ACC112 (cell line): Measurements from ENCODE around the gene WDR12.
"Not testable (repeated sequence)": the region's sequence is repeated elsewhere in the genome, so short reads cannot be mapped to it uniquely, and the experiment has no call there.

Experiments used
- H2AFZ ChIP-seq: fragments of 200-600 bp; sonication (generic); one replicate; pipeline ENCODE4 v1.6.0; 2017; ENCODE audit warnings: antibody characterized with exemption, low read length; ENCODE audit not compliant: unreplicated experiment
- H3K27ac ChIP-seq: fragments of 200-600 bp; sonication (generic); 2 replicates; pipeline ENCODE4 v1.5.1; 2014; ENCODE audit warnings: low read depth, mild to moderate bottlenecking, antibody characterized with exemption, low read length, moderate library complexity
- H3K27me3 ChIP-seq: fragments of 200-600 bp; sonication (generic); 2 replicates; pipeline ENCODE4 v1.6.1; 2014; ENCODE audit warnings: mild to moderate bottlenecking, antibody characterized with exemption, low read length, moderate library complexity, mixed read lengths; ENCODE audit not compliant: insufficient read depth
- H3K36me3 ChIP-seq: fragments of 200-600 bp; sonication (generic); 2 replicates; pipeline ENCODE4 v1.6.1; 2016; ENCODE audit warnings: mild to moderate bottlenecking, antibody characterized with exemption, low read length, moderate library complexity, mixed read lengths; ENCODE audit not compliant: insufficient read depth
- H3K4me1 ChIP-seq: fragments of 200-600 bp; sonication (generic); one replicate; pipeline ENCODE4 v1.6.1; 2016; ENCODE audit warnings: low read length, mixed read lengths; ENCODE audit not compliant: insufficient read depth, unreplicated experiment, control insufficient read depth
- H3K4me3 ChIP-seq: fragments of 200-600 bp; sonication (generic); 2 replicates; pipeline ENCODE4 v1.5.1; 2014; ENCODE audit warnings: mild to moderate bottlenecking, low read depth, low read length
- H3K79me2 ChIP-seq: fragments of 200-600 bp; sonication (generic); one replicate; pipeline ENCODE4 v1.6.0; 2016; ENCODE audit warnings: low read length; ENCODE audit not compliant: control insufficient read depth, unreplicated experiment, insufficient read depth

WDR12 gene

DNA sequence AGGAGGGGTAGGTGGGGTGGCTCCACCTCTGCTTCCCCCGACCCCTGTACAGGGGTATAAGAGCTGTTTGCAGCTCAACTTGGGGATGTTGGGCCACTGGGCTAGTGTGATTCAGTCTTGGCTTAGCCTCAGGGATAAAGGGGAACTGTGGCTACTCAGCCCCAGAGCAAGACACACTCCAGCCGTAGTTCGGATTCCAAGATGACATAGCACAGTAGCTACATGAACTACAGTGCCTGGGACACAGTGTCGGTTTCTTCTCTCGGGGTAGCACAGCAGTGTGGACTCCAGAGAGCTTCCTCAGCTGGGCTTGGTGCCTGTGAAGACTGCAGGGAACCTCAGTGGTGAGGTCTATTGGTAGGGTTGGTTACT, 21.7 kb upstream of the WDR12 start:
- H3K27me3 ChIP-seq, result no peaks in the 10 kb centered on the region
- no peak overlapping the region for H3K4me3 ChIP-seq
- H3K36me3 ChIP-seq, result no peaks in the 10 kb centered on the region
- H3K4me1 ChIP-seq, result peaks cover 11% of the 10 kb centered on the region
- 0 out of 2 replicates have a peak overlapping the region, but pooled peaks have one; percentile 1 for H3K27ac ChIP-seq
- no peak overlapping the region for H2AFZ ChIP-seq
- no peaks in the 10 kb centered on the region for H3K79me2 ChIP-seq

DNA sequence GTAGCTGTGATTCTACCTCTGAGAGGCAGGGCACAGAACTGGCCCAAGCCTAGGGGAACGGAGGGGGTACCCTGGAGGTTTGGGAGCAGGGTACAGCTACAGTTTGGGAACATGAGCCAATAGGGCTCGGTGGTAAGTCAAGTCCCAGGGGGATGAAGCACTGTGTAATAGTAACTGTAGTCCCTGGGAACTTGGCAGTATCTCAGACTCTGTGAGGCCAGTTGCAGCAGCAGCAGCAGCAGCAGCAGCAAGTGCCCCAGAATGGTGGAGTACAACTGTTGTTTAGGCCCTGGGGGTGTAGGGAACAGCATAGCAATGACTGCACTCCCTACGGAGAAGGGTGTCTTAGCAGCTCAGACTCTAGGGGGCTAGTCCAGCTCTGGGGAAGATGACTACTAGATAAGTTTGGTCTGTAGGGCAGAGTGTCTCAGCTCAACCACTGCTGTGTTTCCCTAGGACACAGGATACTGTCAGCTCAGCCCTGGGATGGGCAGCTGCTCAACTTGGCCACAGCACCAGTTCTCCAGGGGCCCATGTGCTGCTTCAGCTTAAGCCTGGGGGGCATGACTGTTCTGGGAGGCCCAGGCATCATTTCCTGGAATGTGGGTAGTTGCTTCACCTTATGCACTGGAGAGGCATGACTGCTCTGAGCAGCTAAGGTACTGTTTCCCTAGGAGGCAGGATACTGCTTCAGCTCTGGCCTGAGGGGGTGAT, 21.1 kb upstream of the WDR12 start:
- Histone ChIP-seq H3K27me3 (no peaks in the 10 kb centered on the region), H3K27ac (no peak overlapping the region; the same call in 1 of the 2 replicates), H3K4me1 (peaks cover 11% of the 10 kb centered on the region)

DNA sequence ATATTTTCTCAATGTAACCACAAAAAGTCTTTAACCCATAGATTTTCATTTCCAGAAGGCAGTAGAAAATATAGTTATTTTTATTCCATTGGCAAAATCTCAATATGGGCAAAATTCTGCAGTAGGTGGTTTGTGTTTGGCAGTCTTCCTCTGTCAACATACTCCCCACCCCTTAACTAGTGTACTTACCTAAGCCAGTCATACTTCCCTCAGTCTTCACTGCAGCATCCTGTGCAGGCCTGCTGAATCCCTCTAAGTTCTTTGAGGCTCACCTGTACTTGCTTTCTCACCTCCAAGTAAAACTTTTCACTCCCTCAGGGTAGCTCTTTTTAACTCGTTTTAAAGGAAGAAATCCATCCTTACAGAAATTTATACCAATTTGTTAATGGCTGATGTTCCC, 7.4 kb upstream of the WDR12 start:
- Histone ChIP-seq H2AFZ (no peak overlapping the region), H3K27ac (no peak overlapping the region), H3K4me3 (no peak overlapping the region)

More for the DNA sequence above, 21.1 kb upstream of the WDR12 start:
- Histone ChIP-seq H3K36me3 (no peaks in the 10 kb centered on the region), H2AFZ (no peak overlapping the region), H3K79me2 (no peaks in the 10 kb centered on the region), H3K4me3 (no peak overlapping the region)

DNA sequence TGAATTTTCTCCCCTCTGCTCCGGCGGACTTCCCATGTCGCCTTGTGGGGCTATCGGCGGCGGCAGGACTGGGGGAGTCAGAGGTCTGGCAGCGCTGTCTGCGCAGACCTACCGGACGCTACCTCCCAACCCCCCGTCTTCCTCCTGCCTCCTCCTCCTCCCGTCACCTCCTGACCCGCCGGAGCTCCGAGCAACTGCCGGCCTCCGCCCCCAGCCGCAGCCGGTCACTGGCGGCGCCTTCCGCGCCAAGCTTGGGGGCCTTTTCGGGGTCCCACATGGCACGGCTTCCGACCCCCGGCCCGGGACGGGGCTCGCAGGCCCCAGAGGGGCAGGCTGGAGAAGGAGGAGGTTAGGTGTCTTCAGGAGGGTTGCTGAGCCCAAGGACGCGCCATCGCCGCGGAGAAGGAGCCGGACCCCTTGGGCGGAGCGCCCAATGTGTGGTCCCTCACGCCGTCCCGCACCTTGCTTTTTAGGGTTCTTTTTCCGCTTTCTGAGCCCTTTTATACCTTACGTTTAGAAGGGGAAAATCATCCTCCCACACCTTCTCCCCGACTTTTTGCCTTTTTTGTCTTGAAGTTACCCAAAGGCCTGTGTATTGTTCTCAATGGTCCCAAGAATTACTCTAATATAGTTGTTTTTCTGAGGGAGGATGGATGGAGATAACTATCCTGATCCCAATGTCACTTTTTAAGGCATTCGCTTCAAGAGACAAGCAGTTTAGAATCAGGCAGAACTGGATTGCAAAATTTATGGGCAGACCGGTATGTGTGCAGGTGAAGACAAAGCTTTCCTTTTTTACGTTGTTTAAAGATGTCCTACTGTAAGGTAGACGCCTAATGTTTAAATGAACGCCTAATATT, 1.1 kb upstream of the WDR12 start:
- peaks cover 16% of the 10 kb centered on the region for H3K4me1 ChIP-seq
- peak overlapping the region; percentile 32 for H2AFZ ChIP-seq
- H3K79me2 ChIP-seq, result peaks cover 37% of the 10 kb centered on the region
- not testable (repeated sequence) for H3K36me3 ChIP-seq, H3K27me3 ChIP-seq
- H3K27ac ChIP-seq, result peak overlapping the region; percentile 89
- H3K4me3 ChIP-seq, result peak overlapping the region; percentile 90

More for the DNA sequence above, 7.4 kb upstream of the WDR12 start:
- Histone ChIP-seq H3K79me2 (no peaks in the 10 kb centered on the region), H3K4me1 (no peaks in the 10 kb centered on the region), H3K27me3 (no peaks in the 10 kb centered on the region), H3K36me3 (peaks cover 8% of the 10 kb centered on the region; the same call in 1 of the 2 replicates)

DNA sequence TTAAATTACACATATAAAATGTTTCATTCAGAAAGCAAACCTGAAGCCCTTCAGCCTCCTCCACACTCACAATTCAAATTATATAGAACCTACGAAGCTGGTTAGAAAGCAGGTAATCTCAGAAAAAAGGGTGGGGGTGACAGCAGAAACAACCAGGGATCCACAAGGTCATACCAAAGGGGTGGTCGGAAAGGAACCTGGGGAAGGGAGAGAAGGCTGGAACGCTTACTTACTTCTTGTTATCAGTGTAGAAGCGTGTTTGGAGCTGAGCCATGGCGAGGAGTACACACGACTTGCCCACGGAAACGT, 316 bp downstream of the WDR12 start:
- H3K27ac ChIP-seq, result no peak overlapping the region
- H3K79me2 ChIP-seq, result peaks cover 44% of the 10 kb centered on the region
- peaks cover 9% of the 10 kb centered on the region for H3K36me3 ChIP-seq
- no peaks in the 10 kb centered on the region for H3K27me3 ChIP-seq
- H3K4me3 ChIP-seq, result peak overlapping the region; percentile 90
- peak overlapping the region; percentile 94 for H2AFZ ChIP-seq
- peaks cover 16% of the 10 kb centered on the region for H3K4me1 ChIP-seq

DNA sequence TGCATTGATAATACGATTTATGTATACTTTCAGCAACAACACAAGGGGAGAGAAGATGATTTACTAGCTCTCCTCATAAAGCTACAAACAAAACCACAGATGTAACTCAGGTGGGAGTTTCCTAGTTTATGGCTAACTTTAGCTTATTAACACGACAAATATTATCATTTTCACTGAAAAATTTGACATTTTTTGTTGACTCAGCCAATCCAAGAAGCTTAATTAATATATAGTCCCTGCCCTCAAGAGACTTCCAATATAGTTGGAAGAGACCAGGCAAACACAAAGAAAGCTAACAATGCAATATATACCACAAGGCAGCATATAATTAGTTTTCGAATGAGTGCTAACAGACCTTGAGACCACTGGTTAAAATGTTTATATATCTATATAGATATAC, 775 bp downstream of the WDR12 start:
- Histone ChIP-seq H2AFZ (no peak overlapping the region), H3K4me1 (peaks cover 16% of the 10 kb centered on the region), H3K36me3 (peaks cover 13% of the 10 kb centered on the region), H3K27ac (no peak overlapping the region), H3K79me2 (peaks cover 44% of the 10 kb centered on the region), H3K4me3 (peak overlapping the region; percentile 90), H3K27me3 (no peaks in the 10 kb centered on the region)

DNA sequence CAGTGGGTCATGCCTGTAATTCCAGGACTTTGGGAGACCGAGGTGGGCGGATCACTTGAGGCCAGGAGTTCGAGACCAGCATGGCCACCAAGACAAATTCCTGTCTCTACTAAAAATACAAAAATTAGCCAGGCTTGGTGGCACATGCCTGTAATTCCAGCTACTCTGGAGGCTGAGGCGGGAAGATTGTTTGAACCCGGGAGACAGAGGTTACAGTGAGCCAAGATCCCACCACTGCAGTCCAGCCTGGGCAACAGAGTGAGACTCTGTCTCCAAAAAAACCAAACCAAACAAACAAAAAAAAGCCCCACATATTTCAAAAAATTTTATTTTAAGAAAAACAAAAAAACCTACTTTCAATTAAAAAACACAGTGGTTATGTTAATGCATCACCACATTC, 1.2 kb downstream of the WDR12 start:
- Histone ChIP-seq H3K4me1 (peaks cover 16% of the 10 kb centered on the region), H3K36me3 (peaks cover 17% of the 10 kb centered on the region), H3K79me2 (peaks cover 44% of the 10 kb centered on the region), H3K4me3 (peak overlapping the region; percentile 90)
- H3K27me3 ChIP-seq, H3K27ac ChIP-seq, H2AFZ ChIP-seq: not testable (repeated sequence)

DNA sequence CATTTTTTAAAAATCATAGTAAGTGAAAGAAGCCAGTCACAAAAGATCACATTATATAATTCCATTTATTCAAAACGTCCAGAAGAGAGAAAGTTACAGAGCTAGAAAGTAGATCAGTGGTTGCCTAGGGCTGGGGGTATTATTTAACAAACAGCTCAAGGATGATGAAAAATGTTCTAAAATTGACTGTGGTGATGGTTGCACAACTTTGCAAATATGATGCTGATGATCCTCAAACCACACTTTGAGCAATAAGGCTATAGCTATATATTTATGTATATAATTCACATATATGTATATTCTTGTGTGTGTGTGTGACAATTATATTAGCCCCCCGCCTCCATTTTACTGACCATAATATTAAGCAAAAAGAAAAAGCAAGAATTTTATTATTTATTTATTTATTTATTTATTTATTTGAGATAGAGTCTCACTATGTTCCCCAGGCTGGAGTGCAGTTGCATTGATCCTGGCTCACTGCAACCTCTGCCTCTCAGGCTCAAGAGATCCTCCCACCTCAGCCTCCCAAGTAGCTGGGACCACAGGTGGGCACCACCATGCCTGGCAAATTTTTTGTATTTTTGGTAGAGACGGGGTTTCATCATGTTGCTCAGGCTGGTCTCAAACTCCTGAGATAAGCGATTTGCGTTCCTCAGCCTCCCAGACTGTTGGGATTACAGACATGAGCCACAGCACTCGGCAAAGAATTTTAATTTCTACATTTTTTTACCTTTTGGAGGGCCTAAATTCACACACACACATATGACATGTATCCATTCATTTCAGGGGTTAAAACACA, 1.9 kb downstream of the WDR12 start:
- no peak overlapping the region for H2AFZ ChIP-seq
- peaks cover 19% of the 10 kb centered on the region for H3K36me3 ChIP-seq
- no peaks in the 10 kb centered on the region for H3K27me3 ChIP-seq
- no peak overlapping the region for H3K27ac ChIP-seq
- peaks cover 16% of the 10 kb centered on the region for H3K4me1 ChIP-seq
- H3K79me2 ChIP-seq, result peaks cover 47% of the 10 kb centered on the region
- peak overlapping the region; percentile 90 for H3K4me3 ChIP-seq

DNA sequence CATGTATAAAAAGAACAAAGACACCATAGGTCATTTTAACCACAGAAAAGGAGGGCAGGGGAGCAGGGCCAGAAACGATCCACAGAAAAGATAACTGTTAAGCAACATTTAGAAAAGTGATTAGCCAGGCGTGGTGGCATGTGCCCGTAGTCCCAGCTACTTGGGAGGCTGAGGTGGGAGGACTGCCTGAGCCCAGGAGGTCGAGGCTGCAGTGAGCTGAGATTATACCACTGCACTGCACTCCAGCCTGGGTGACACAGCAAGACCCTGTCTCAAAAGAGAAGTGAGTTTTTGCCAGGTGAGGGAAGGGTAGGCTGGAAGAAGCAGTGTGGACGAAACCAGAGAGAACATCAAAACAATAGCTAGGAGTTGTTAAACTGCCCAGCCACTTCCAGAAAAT, 3.3 kb downstream of the WDR12 start:
- Histone ChIP-seq H3K4me3 (no peak overlapping the region), H3K27ac (no peak overlapping the region), H3K79me2 (peaks cover 47% of the 10 kb centered on the region), H2AFZ (no peak overlapping the region), H3K27me3 (no peaks in the 10 kb centered on the region), H3K36me3 (peaks cover 23% of the 10 kb centered on the region), H3K4me1 (peaks cover 16% of the 10 kb centered on the region)

DNA sequence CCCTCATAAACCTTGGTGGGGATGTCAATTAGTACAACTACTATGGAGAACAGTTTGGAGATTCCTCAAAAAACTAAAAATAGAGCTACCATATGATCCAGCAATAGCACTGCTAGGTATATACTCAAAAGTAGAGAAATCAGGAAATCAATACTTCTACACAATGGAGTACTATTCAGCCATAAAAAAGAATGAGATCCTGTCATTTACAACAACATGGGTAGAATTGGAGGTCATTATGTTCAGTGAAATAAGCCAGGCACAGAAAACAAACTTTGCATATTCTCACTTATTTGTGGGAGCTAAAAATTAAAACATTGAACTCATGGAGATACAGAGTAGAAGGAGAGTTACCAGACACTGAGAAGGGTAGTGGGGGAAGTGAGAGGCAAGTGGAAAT, 6.0 kb downstream of the WDR12 start:
- Histone ChIP-seq H3K4me1 (peaks cover 15% of the 10 kb centered on the region), H3K79me2 (peaks cover 37% of the 10 kb centered on the region), H3K36me3 (peaks cover 23% of the 10 kb centered on the region)
- H3K4me3 ChIP-seq, H3K27ac ChIP-seq, H2AFZ ChIP-seq, H3K27me3 ChIP-seq: not testable (repeated sequence)
